A673 (cell line): ENCODE results near the gene EFHC2. TPM values are rescaled to one million over a fixed set of nuclear protein-coding genes. Genes with fewer than 3 reads are reported as not detected.
"Not testable (repeated sequence)": the region's sequence is repeated elsewhere in the genome, so short reads cannot be mapped to it uniquely, and the experiment has no call there.

ENCODE experiments used
- BruUV-seq: library from RNA; stranded (reverse); fragments of 400-500 nt; replicated peaks from 2 replicates; lab custom pipeline; 2021; lab: Mats Ljungman, UMichigan
- CTCF ChIA-PET: fragments of 300-600 bp; sonication (Branson Sonifier 250); formaldehyde crosslinking; loops from one replicate; lab custom pipeline; 2022; ENCODE audit warnings: antibody characterized with exemption; lab: Charles Lee
- POLR2A ChIA-PET: fragments of 300-600 bp; sonication (Branson Sonifier 250); formaldehyde crosslinking; loops from one replicate; lab custom pipeline; 2022; ENCODE audit warnings: antibody characterized with exemption; ENCODE audit not compliant: low non-redundant PET; lab: Charles Lee
- DNase-seq: peaks from one replicate; pipeline ENCODE4 v3.0.0-alpha.2; 2015; ENCODE audit warnings: low spot score
- H3K27ac ChIP-seq: fragments of 200-600 bp; sonication (generic); 2 replicates; pipeline ENCODE4 v1.5.1; 2016; ENCODE audit warnings: mixed run types, low read depth, mild to moderate bottlenecking, mixed read lengths, antibody characterized with exemption, low read length; ENCODE audit not compliant: poor library complexity, severe bottlenecking
- H3K27me3 ChIP-seq: fragments of 200-600 bp; sonication (generic); replicated peaks from 2 replicates; pipeline ENCODE4 v1.6.1; 2017; ENCODE audit warnings: mixed run types, low read depth, mild to moderate bottlenecking, mixed read lengths, antibody characterized with exemption, low read length; ENCODE audit not compliant: insufficient read depth, poor library complexity
- H3K36me3 ChIP-seq: fragments of 200-600 bp; sonication (generic); 2 replicates; pipeline ENCODE4 v1.6.1; 2016; ENCODE audit warnings: mixed run types, mild to moderate bottlenecking, mixed read lengths, antibody characterized with exemption, low read length; ENCODE audit not compliant: insufficient read depth, poor library complexity, severe bottlenecking
- H3K4me1 ChIP-seq: fragments of 200-600 bp; sonication (generic); 2 replicates; pipeline ENCODE4 v1.6.1; 2017; ENCODE audit warnings: mixed run types, mild to moderate bottlenecking, mixed read lengths, antibody characterized with exemption, low read length; ENCODE audit not compliant: insufficient read depth, poor library complexity, severe bottlenecking
- H3K4me3 ChIP-seq: fragments of 200-600 bp; sonication (generic); 2 replicates; pipeline ENCODE4 v1.5.1; 2016; ENCODE audit warnings: low read depth, mixed run types, mild to moderate bottlenecking, mixed read lengths, low read length; ENCODE audit not compliant: poor library complexity, severe bottlenecking
- H3K9me3 ChIP-seq: fragments of 200-600 bp; sonication (generic); 2 replicates; pipeline ENCODE4 v1.6.1; 2016; ENCODE audit warnings: mixed run types, low read depth, mild to moderate bottlenecking, mixed read lengths, antibody characterized with exemption, low read length; ENCODE audit not compliant: poor library complexity, severe bottlenecking
- CTCF ChIP-seq: fragments of 300-800, 200-600 bp; sonication (generic); conservative IDR thresholded peaks from 2 replicates; pipeline ENCODE4 v1.5.1; 2017; ENCODE audit warnings: low read depth, mild to moderate bottlenecking, antibody characterized with exemption, low read length, moderate library complexity, mixed read lengths
- EZH2 ChIP-seq: fragments of 200-600 bp; sonication (generic); IDR thresholded peaks from 2 replicates; pipeline ENCODE4 v1.6.1; 2017; ENCODE audit warnings: borderline replicate concordance, low read depth, mild to moderate bottlenecking, mixed read lengths, antibody characterized with exemption, low read length; ENCODE audit not compliant: poor library complexity, severe bottlenecking
- intact Hi-C: fragments of 100-400 bp; cut with micrococcal nuclease; formaldehyde crosslinking; loops from one replicate; pipeline ENCODE4 v1.10.0; 2022; ENCODE audit not compliant: unreplicated experiment
- total RNA-seq: library from RNA; stranded (reverse); gene quantifications from 2 replicates; pipeline ENCODE4 v1.2.3, GENCODE V29; 2021

Gene EFHC2
- total RNA-seq, 1 experiment from 2014 or later = 0.11 TPM

DNA sequence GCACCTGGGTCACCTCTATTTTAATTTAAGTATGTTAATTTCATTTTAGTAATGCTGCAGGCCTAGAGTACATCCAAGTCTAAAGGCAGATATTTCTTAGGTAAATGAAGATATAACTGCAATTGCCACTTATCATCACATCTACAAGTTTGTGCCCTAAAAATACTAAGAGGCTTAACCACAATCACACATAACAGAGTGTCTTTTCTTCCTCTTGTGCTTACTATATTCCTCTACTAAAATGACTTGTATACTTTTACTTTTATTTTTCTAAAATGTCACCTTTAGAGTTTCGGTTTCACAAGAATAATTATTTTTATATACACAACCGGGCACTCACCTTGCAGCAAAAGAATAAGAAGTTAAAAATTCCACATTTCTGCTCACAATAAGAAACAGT lies 77.9 kb downstream of the EFHC2 start:
- Histone ChIP-seq H3K27me3 (no peaks in the 10 kb centered on the region), H3K9me3 (no peaks in the 10 kb centered on the region), H3K4me1 (no peaks in the 10 kb centered on the region), H3K4me3 (no peak overlapping the region), H3K27ac (no peak overlapping the region), H3K36me3 (no peaks in the 10 kb centered on the region)
- no peak for TF ChIP-seq EZH2
- POLR2A ChIA-PET = no interaction called here
- no peak for DNase-seq
- intact Hi-C loops = no loop called here
- CTCF ChIA-PET = no interaction called here
- BruUV-seq = no TSS peak

GRCh38 chrX:44264936-44265335 lies 78.5 kb downstream of the EFHC2 start:
- no peak for TF ChIP-seq CTCF
- TF ChIP-seq EZH2 = no peak
- CTCF ChIA-PET = no interaction called here
- H3K4me1 ChIP-seq = no peaks in the 10 kb centered on the region
- intact Hi-C loops = no loop called here
- DNase-seq = no peak
- H3K9me3 ChIP-seq = no peaks in the 10 kb centered on the region
- no peaks in the 10 kb centered on the region for H3K36me3 ChIP-seq
- H3K27ac ChIP-seq = no peak overlapping the region
- no peak overlapping the region for H3K4me3 ChIP-seq
- no TSS peak for BruUV-seq
- POLR2A ChIA-PET = no interaction called here
- no peaks in the 10 kb centered on the region for H3K27me3 ChIP-seq

- H3K27ac ChIP-seq = no peak overlapping the region
- no peaks in the 10 kb centered on the region for H3K9me3 ChIP-seq
- no TSS peak for BruUV-seq
- CTCF ChIA-PET = no interaction called here
- H3K36me3 ChIP-seq = no peaks in the 10 kb centered on the region
- no peak overlapping the region for H3K4me3 ChIP-seq
- no peak for TF ChIP-seq CTCF
- TF ChIP-seq EZH2 = no peak
- DNase-seq = no peak
- H3K27me3 ChIP-seq = no peaks in the 10 kb centered on the region
- H3K4me1 ChIP-seq = no peaks in the 10 kb centered on the region
- POLR2A ChIA-PET = interaction anchor here (0.7 kb wide), 1 partner anchor 226 kb away, joined by 3 read pairs; no protein-coding TSS in a partner anchor
- intact Hi-C loops = no loop called here
Observed at GRCh38 chrX:44261286-44261685, 82.2 kb downstream of the EFHC2 start.

- CTCF ChIA-PET = no interaction called here
- POLR2A ChIA-PET = no interaction called here
- Histone ChIP-seq H3K4me1 (no peaks in the 10 kb centered on the region), H3K4me3 (no peak overlapping the region), H3K9me3 (no peaks in the 10 kb centered on the region), H3K27ac (no peak overlapping the region), H3K27me3 (no peaks in the 10 kb centered on the region), H3K36me3 (no peaks in the 10 kb centered on the region)
- TF ChIP-seq CTCF (no peak), EZH2 (no peak)
- BruUV-seq = no TSS peak
- no peak for DNase-seq
- intact Hi-C loops = no loop called here
Observed at GRCh38 chrX:44260609-44261008, 82.9 kb downstream of the EFHC2 start.

GRCh38 chrX:44255742-44256141 lies 87.7 kb downstream of the EFHC2 start:
- intact Hi-C loops, POLR2A ChIA-PET, DNase-seq, H3K27me3 ChIP-seq, H3K9me3 ChIP-seq, CTCF ChIA-PET, H3K27ac ChIP-seq, BruUV-seq, H3K4me1 ChIP-seq, H3K4me3 ChIP-seq, H3K36me3 ChIP-seq: not testable (repeated sequence)
